GM12878 (cell line): ENCODE results near the gene NOD2. TPM values are rescaled to one million over a fixed set of nuclear protein-coding genes. Genes with fewer than 3 reads are reported as not detected.

ENCODE experiments used
- BHLHE40 ChIP-seq, 2 experiments: fragments of 450-650 bp in 1 of 2; IDR thresholded peaks; 2 replicates each; pipeline ENCODE4 v1.6.1; 2011 to 2017; ENCODE audit warnings: low read depth in 2 of 2, borderline replicate concordance in 1 of 2, improper control_type of control experiment in 1 of 2, low read length in 1 of 2, mild to moderate bottlenecking in 1 of 2
- DPF2 ChIP-seq: fragments of 450-650 bp; IDR thresholded peaks from 2 replicates; pipeline ENCODE4 v1.6.1; 2017; ENCODE audit warnings: mild to moderate bottlenecking
- MTA3 ChIP-seq: IDR thresholded peaks from 2 replicates; pipeline ENCODE4 v1.6.1; 2012; ENCODE audit warnings: low read length, inconsistent platforms, borderline replicate concordance
- NKRF ChIP-seq: fragments of 450-650 bp; conservative IDR thresholded peaks from 2 replicates; pipeline ENCODE4 v1.6.1; 2017; ENCODE audit warnings: mild to moderate bottlenecking, moderate library complexity
- NR2F1 ChIP-seq: fragments of 450-650 bp; conservative IDR thresholded peaks from 2 replicates; pipeline ENCODE4 v1.6.1; 2017; ENCODE audit warnings: mild to moderate bottlenecking
- TCF7 ChIP-seq: IDR thresholded peaks from 2 replicates; pipeline ENCODE4 v1.6.1; 2014; ENCODE audit warnings: antibody characterized with exemption, borderline replicate concordance
- YBX1 ChIP-seq: fragments of 450-650 bp; IDR thresholded peaks from 2 replicates; pipeline ENCODE4 v1.6.1; 2016; ENCODE audit warnings: antibody characterized with exemption
- ZNF687 ChIP-seq: fragments of 450-650 bp; IDR thresholded peaks from 2 replicates; pipeline ENCODE4 v1.6.1; 2017; ENCODE audit warnings: mild to moderate bottlenecking, moderate library complexity
- polyA plus RNA-seq, 11 experiments: library from polyadenylated mRNA; depleted of rRNA in 4 of 11; unstranded in 6 of 11; stranded (reverse) in 5 of 11; fragments of >200 nt; fragmentation: Nextera tagmentation in 4 of 11; fragmentation: Illumina TruSeq in 1 of 11; extraction: Ambion mirVana in 4 of 11; extraction: Trizol in 1 of 11; gene quantifications; 1 replicate in 1 of 11; 2 replicates in 10 of 11; pipeline versions ENCODE4 v1.2.1 to v1.2.3, GENCODE V29; 2011 to 2016; ENCODE audit warnings: inconsistent platforms in 2 of 11, missing spikeins in 2 of 11, low read depth in 1 of 11
- total RNA-seq, 4 experiments: library from RNA; depleted of rRNA in 3 of 4; stranded (reverse); fragments of >200 nt in 3 of 4; fragmentation: Illumina TruSeq in 1 of 4; extraction: Trizol in 1 of 4; gene quantifications; 2 replicates each; pipeline versions ENCODE4 v1.2.1 to v1.2.3, GENCODE V29; 2013 to 2021

The NOD2 gene
- total and polyA plus RNA-seq, 10 of the 15 experiments (the other 5 are each of a cell fraction or from before 2014, with no cell fraction given): 1.0 to 18.6 (median 6.7) TPM

- TF ChIP-seq BHLHE40 (IDR thresholded peaks at IDR 0.05; ENCODE audit: borderline replicate concordance in 1 of 2, low read depth in 2 of 2, low read length in 1 of 2) (peak in 1 of 2 experiments; percentile 44; a peak in 1 of 4 replicates), NKRF (peak; percentile 29; the same call in 1 of the 2 replicates), DPF2 (0 out of 2 replicates have a peak, but pooled peaks have one; percentile 42), ZNF687 (peak; percentile 64; the same call in 1 of the 2 replicates), YBX1 (no peak), MTA3 (no peak), TCF7 (no peak), NR2F1 (0 out of 2 replicates have a peak, but pooled peaks have one; percentile 22)
Measured at GRCh38 chr16:50692999-50693781, at the start of gene NOD2 (continued).
